Esophagus squamous epithelium (tissue), 4 donors: ENCODE results near the gene HEY2.

Source experiments
- CTCF ChIP-seq, 6 experiments: fragments of 450-650 bp in 4 of 6; fragments of 200-600 bp in 2 of 6; sonication (generic) in 2 of 6; IDR thresholded peaks; one replicate each; pipeline ENCODE4 v1.5.1; 2016 to 2019; ENCODE audit warnings: antibody characterized with exemption in 6 of 6, mild to moderate bottlenecking in 4 of 6, moderate library complexity in 4 of 6
- POLR2A ChIP-seq, 4 donors: fragments of 450-650 bp; IDR thresholded peaks; one replicate each; pipeline ENCODE4 v1.6.1; 2017; ENCODE audit warnings: antibody characterized with exemption in 4 of 4, mild to moderate bottlenecking in 4 of 4, moderate library complexity in 3 of 4

- no peak for TF ChIP-seq CTCF (IDR thresholded peaks at IDR 0.05)
- no peak for TF ChIP-seq POLR2A (IDR thresholded peaks at IDR 0.05)
Observed at GRCh38 chr6:125784365-125784764, 34.9 kb downstream of the HEY2 start.
